Effector memory CD8-positive, alpha-beta T cell (primary cell): ENCODE data around the gene ZDHHC7.

ENCODE experiments used
- ATAC-seq: fragments of 150-1000 bp; cut with Tn5 transposase; replicated peaks from 2 replicates; pipeline ENCODE4 v1.10.0; 2021; ENCODE audit warnings: mild to moderate bottlenecking, moderate library complexity
- DNase-seq, 3 experiments: peaks; one replicate each; pipeline ENCODE4 v3.0.0; 2021
- H3K27ac Mint-ChIP-seq, 2 donors: one replicate each; pipeline ENCODE4 v1.8.0; 2022; ENCODE audit warnings: mild to moderate bottlenecking in 2 of 2, mixed read lengths in 2 of 2, moderate library complexity in 2 of 2
- H3K27me3 Mint-ChIP-seq, 2 donors: one replicate each; pipeline ENCODE4 v1.8.0; 2022; ENCODE audit warnings: mixed read lengths in 2 of 2
- H3K36me3 Mint-ChIP-seq: one replicate; pipeline ENCODE4 v1.8.0; 2022; ENCODE audit warnings: mild to moderate bottlenecking, moderate library complexity, mixed read lengths; ENCODE audit not compliant: insufficient read depth
- H3K4me1 Mint-ChIP-seq, 2 donors: one replicate each; pipeline ENCODE4 v1.8.0; 2022; ENCODE audit warnings: low read depth in 2 of 2, mixed read lengths in 2 of 2
- H3K4me3 Mint-ChIP-seq, 2 donors: one replicate each; pipeline ENCODE4 v1.8.0; 2022; ENCODE audit warnings: mild to moderate bottlenecking in 2 of 2, mixed read lengths in 2 of 2, moderate library complexity in 2 of 2
- H3K9me3 Mint-ChIP-seq, 2 donors: one replicate each; pipeline ENCODE4 v1.8.0; 2022; ENCODE audit warnings: mixed read lengths in 2 of 2

Gene ZDHHC7

DNA sequence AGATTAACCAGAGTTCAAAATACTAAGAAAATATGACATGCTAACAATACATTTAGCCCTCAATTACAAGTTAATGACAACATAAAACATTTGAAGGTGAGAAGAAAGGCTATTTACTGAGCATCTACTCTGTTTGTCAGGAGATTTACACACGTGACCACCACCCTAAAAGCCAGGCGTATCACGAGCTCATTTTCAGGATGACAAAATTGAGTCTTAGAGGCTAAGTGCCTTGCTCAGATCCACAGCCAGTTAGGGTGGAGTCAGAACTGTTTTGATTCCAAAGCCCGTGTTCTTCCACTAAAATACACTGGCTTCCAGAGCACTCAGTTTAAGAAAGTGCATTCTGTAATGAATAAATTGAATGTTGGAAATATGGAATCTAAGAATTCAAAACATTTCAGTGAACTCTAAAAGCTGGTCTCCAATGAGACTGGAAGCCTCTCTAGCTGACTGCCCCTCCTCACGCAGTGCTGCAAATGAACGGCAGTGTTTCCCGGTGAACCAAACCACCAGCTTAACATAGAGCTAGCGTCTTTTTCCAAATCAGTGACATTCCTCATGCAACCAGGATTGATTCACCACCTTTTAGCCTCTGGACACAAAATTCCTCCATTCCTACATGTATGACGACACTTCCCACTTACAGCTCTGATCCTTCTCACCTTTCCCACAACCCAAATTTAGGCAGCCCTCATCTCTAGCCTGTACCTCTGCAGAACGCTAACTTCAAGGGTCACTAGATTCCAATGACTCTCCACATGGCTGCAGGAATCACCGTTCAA lies 5.9 kb downstream of the ZDHHC7 start:
- H3K27ac Mint-ChIP-seq = no peak overlapping the region
- H3K4me3 Mint-ChIP-seq = no peak overlapping the region
- H3K4me1 Mint-ChIP-seq = peaks cover 52 to 60% of the 10 kb centered on the region in 2 donors
- peaks cover 13% of the 10 kb centered on the region for H3K36me3 Mint-ChIP-seq
- ATAC-seq (no peak), DNase-seq (no peak)
- no peaks in the 10 kb centered on the region for H3K9me3 Mint-ChIP-seq
- H3K27me3 Mint-ChIP-seq = no peaks in the 10 kb centered on the region

DNA sequence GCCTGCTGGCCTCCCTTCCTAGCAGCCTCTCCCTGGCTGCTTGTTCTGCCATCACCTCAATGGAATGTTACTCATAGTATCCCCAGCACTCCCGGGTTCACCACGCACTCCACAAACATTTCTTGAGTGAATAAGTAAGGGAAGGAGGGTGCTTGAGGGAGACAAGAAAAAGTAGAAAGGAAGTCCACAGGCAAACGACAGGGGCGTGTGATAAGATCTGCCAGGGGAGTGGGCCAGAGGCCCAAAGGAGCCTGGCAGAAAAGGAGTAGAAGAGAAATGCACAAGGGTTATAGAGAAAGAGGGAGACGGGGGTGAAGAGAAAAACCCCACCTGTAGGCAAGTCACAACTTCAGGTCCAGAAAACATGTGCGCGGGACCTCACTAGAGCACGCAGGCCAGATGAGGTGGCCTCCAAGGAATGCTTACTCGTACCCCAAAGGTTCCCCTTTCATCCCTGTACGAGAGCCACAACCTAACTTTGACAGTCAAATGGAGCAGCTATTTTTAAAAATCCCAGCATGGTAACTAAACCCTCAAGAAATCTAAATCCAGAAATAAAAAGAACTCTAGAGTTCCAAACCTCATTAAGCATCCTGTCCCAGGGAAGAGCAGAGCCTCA lies 6.6 kb downstream of the ZDHHC7 start:
- Mint-ChIP-seq H3K4me1 (peaks cover 47 to 53% of the 10 kb centered on the region in 2 donors), H3K27me3 (no peaks in the 10 kb centered on the region), H3K36me3 (peaks cover 5% of the 10 kb centered on the region), H3K9me3 (no peaks in the 10 kb centered on the region), H3K27ac (peak overlapping the region; percentile 5 to 64), H3K4me3 (peak overlapping the region in 1 of 2 donors; percentile 21)
- no peak for ATAC-seq
- no peak for DNase-seq

DNA sequence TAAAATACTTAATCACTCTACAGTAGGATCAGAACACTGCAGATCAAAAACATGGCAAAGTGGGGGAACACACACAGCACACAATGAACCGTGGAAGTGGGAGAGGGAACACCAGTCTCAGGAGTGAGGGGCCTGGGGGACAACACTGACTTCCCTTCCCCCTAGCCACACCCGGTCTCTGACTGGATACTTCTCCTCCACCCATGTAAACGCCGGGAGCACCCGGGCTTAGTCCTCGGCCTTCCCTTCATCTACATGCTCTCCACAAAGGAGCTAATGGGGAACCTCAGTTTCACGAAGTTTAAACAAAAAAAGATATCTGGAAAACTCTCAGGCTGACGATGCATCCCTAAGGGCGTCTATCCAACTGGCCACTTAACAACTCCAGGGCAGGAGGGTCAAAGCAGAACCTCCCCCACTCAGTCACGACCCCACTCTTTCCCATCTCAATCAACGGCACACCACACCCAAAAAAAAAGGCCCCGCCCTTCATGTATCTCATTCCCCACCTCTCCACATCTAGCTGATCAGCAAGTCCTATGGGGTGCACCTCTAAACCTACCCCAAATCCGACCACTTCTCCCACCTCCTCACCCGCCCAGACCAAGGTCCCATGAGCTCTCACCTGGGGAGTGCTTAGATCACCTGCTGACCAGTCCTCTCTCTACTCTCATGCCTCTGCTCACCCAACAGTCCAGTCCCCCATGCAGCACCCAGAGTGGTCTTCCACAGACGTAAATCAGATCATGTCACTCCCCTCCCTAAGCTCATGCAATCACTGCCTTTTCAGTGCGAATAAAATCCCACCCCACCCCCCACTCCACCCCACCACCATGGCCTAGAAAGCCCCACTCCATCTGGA lies 7.4 kb downstream of the ZDHHC7 start:
- Mint-ChIP-seq H3K9me3 (no peaks in the 10 kb centered on the region), H3K27ac (peak overlapping the region; percentile 5 to 64), H3K27me3 (no peaks in the 10 kb centered on the region), H3K36me3 (peaks cover 9% of the 10 kb centered on the region), H3K4me3 (no peak overlapping the region), H3K4me1 (peaks cover 50 to 56% of the 10 kb centered on the region in 2 donors)
- DNase-seq (no peak), ATAC-seq (no peak)

DNA sequence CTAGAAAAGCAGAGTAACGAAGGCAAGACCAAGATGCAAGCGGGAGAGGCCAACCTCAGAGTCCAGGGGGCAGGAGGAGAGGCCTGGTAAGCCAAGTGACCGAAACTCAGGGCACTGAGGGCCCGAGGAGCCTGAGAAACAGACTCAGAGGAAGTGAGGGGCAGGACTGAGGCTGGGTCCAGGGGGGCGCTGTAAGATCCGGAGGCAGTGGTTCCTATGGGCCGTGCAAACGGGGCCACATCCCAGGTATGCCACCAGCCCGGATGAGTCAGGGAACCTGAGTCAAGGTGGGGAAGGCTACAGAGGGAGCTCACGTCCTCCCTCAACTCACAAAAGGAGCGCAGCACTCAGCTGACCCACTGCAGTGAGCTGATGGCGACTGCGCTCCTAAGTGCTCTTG lies 8.3 kb downstream of the ZDHHC7 start:
- Mint-ChIP-seq H3K9me3 (no peaks in the 10 kb centered on the region), H3K27me3 (no peaks in the 10 kb centered on the region), H3K4me3 (peak overlapping the region; percentile 23 to 45), H3K4me1 (peaks cover 50 to 63% of the 10 kb centered on the region in 2 donors), H3K27ac (peak overlapping the region; percentile 64 to 70), H3K36me3 (peaks cover 14% of the 10 kb centered on the region)
- DNase-seq (no peak), ATAC-seq (no peak)

DNA sequence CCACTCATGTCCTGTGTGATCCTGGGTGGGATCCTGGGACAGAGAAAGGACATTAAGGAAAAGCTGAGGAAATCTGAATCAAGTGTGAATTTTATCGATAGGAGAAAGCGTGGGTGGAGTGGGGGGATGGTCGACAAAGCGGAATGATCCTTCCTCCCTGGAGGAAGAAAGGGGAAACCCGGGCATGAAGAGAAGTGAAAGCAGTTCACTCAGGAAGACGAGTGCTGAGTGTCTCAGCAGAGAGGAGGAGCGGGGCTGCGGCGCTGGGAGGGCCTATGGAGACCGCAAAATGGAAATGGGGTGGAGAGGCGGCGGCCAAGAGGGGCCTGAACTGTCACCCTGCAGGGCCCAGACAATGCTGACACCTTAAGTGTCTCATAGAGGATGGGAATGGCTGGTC lies 8.7 kb downstream of the ZDHHC7 start:
- H3K4me1 Mint-ChIP-seq = peaks cover 48 to 61% of the 10 kb centered on the region in 2 donors
- peak overlapping the region; percentile 23 to 45 for H3K4me3 Mint-ChIP-seq
- H3K27ac Mint-ChIP-seq = peak overlapping the region; percentile 64 to 70
- no peak for DNase-seq
- H3K36me3 Mint-ChIP-seq = peaks cover 16% of the 10 kb centered on the region
- H3K27me3 Mint-ChIP-seq = no peaks in the 10 kb centered on the region
- no peaks in the 10 kb centered on the region for H3K9me3 Mint-ChIP-seq
- peak; percentile 56 for ATAC-seq

DNA sequence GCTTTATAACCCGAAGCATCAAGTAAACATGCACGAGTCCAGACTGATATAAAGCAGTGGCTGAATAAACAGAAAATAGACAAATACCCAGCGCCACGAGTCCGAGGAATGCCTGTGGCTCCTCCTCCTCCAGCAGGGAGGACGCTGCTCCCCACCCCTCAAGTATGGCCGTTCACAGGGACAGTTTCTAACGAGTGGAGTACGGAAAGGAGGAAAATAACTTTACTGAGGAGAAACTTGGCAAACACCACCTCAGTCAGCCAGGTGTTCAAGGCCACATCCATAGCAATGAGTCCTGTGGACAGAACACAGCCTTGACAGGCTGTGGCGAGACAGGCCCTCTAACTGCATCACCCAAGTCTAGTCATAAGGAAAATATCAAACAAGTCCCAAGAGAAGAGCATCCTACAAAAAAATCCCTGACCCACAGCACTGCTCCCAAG lies 9.2 kb downstream of the ZDHHC7 start:
- H3K27ac Mint-ChIP-seq = peak overlapping the region; percentile 64 to 70
- H3K9me3 Mint-ChIP-seq = no peaks in the 10 kb centered on the region
- peaks cover 43 to 56% of the 10 kb centered on the region in 2 donors for H3K4me1 Mint-ChIP-seq
- H3K27me3 Mint-ChIP-seq = no peaks in the 10 kb centered on the region
- DNase-seq = no peak
- peak overlapping the region; percentile 15 to 23 for H3K4me3 Mint-ChIP-seq
- ATAC-seq = no peak
- H3K36me3 Mint-ChIP-seq = peaks cover 17% of the 10 kb centered on the region

DNA sequence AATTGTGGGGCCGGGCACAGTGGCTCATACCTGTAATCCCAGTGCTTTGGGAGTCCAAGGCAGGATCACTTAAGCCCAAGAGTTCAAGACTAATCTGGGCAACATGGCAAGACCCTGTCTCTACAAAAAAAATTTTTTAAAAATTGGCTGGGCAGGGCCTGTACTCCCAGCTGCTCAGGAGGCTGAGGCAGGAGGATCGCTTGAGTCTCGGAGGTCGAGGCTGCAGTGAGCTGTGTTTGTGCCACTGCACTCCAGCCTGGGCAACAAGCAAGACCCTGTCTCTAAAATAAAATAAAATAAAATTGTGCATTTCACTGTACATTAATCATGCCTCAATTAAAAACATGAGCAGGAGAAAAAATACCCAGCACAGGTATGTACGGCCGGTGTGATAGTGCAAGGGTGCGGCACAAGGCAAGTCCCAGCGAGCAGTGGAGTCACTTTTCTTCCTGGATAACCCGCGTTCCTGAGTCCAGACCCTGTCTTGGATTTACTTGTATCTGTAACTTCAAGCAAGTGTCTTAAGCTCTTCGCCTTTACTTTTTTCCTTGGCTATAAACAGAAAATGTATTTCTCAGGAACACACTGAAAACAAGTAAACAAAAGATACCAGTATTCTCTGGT lies 11.4 kb downstream of the ZDHHC7 start:
- DNase-seq = no peak
- ATAC-seq = no peak

DNA sequence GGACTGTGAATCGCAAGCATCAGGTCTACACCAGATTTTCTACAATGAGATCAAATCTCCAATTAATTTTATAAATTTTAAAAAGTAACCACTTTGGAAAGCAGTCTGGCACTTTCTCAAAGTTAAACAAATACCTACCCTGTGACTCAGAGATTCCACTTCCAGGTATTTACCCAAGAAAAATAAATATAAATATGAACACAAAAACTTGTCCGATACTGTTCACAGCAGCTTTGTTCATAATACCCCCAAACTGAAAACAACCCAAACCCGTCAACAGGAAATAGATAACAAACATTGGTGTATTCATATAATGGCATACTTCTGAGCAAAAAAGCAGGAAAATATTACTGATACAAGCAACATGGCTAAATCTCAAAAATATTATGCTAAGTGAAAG lies 12.1 kb downstream of the ZDHHC7 start:
- ATAC-seq (no peak), DNase-seq (no peak)
- Mint-ChIP-seq H3K9me3 (no peaks in the 10 kb centered on the region), H3K4me1 (peaks cover 38 to 49% of the 10 kb centered on the region in 2 donors), H3K4me3 (no peak overlapping the region), H3K27ac (no peak overlapping the region), H3K27me3 (no peaks in the 10 kb centered on the region), H3K36me3 (peaks cover 35% of the 10 kb centered on the region)

More for the DNA sequence above, 11.4 kb downstream of the ZDHHC7 start:
- peaks cover 27% of the 10 kb centered on the region for H3K36me3 Mint-ChIP-seq
- no peaks in the 10 kb centered on the region for H3K9me3 Mint-ChIP-seq
- no peak overlapping the region for H3K27ac Mint-ChIP-seq
- H3K4me3 Mint-ChIP-seq = no peak overlapping the region
- peaks cover 41 to 57% of the 10 kb centered on the region in 2 donors for H3K4me1 Mint-ChIP-seq
- H3K27me3 Mint-ChIP-seq = no peaks in the 10 kb centered on the region

DNA sequence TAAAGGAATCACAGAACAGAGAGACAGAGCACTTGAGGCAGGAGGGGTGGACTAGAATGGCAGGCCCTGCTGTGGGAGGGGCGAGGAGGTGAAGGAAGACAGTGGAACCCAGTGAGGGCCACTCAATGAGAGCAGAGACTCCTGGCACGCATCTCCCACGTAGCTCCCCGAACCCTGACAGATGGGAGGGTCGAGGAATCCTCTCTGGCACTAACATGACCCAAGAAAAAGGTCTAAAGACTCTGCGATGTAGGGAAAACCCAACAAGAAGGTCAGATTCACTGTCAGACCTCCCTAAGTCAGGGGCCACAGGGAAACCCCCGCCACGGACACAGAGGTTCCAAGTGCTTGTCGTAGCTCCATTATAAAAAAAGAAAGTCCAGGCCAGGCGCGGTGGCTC lies 15.0 kb downstream of the ZDHHC7 start:
- H3K27ac Mint-ChIP-seq = peak overlapping the region; percentile 41 to 86
- no peaks in the 10 kb centered on the region for H3K9me3 Mint-ChIP-seq
- no peak for DNase-seq
- H3K4me1 Mint-ChIP-seq = peaks cover 19 to 24% of the 10 kb centered on the region in 2 donors
- H3K4me3 Mint-ChIP-seq = peak overlapping the region in 1 of 2 donors; percentile 22
- H3K36me3 Mint-ChIP-seq = peaks cover 45% of the 10 kb centered on the region
- no peak for ATAC-seq
- no peaks in the 10 kb centered on the region for H3K27me3 Mint-ChIP-seq

DNA sequence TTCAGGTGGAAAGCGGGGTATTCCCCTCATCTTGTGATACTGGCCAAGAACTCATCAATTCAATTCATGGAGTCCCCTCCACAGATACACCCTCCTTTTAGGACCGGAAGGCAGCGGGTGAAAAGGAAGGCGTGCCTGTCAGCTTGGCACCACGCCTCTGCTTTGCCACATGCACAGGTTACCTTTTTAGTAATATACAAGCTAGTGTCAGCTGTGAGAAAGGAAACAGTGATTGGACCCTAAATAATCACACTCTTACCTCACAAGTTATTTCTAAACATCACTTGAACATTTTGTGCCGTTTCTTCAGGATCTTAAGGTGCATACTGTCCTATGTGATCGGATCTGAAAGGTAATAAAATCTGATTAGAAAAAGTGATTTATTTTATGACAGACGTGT lies 15.7 kb downstream of the ZDHHC7 start:
- H3K4me1 Mint-ChIP-seq = peaks cover 17 to 24% of the 10 kb centered on the region in 2 donors
- no peaks in the 10 kb centered on the region for H3K9me3 Mint-ChIP-seq
- DNase-seq = peak in 2 of 3 experiments; percentile 10 to 29
- peak overlapping the region in 1 of 2 donors; percentile 86 for H3K27ac Mint-ChIP-seq
- H3K36me3 Mint-ChIP-seq = peaks cover 51% of the 10 kb centered on the region
- peak; percentile 88 for ATAC-seq
- H3K4me3 Mint-ChIP-seq = no peak overlapping the region
- H3K27me3 Mint-ChIP-seq = no peaks in the 10 kb centered on the region

DNA sequence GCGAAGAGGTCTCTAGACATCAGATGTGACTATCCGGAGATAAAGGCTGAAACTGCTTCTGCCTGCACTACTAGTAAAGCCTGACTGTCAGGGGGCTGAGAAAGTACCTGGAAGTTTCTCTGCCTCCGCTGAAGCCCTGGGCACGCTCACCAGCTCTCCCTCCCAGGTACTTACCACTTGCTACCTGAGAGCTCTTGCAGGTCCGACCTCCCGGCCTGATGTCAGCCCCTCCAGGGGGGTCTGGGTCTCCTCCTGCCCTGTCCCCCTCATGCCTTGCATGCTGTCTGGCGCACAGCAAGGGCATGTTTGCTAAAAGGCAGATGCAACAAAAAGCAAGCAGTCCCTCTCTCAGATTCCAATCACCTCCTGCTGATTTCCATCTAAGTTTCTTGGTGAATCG lies 17.4 kb downstream of the ZDHHC7 start:
- peak overlapping the region in 1 of 2 donors; percentile 9 for H3K27ac Mint-ChIP-seq
- no peak overlapping the region for H3K4me3 Mint-ChIP-seq
- ATAC-seq (no peak), DNase-seq (no peak)
- H3K27me3 Mint-ChIP-seq = no peaks in the 10 kb centered on the region
- peaks cover 11 to 20% of the 10 kb centered on the region in 2 donors for H3K4me1 Mint-ChIP-seq
- H3K9me3 Mint-ChIP-seq = no peaks in the 10 kb centered on the region
- peaks cover 61% of the 10 kb centered on the region for H3K36me3 Mint-ChIP-seq

DNA sequence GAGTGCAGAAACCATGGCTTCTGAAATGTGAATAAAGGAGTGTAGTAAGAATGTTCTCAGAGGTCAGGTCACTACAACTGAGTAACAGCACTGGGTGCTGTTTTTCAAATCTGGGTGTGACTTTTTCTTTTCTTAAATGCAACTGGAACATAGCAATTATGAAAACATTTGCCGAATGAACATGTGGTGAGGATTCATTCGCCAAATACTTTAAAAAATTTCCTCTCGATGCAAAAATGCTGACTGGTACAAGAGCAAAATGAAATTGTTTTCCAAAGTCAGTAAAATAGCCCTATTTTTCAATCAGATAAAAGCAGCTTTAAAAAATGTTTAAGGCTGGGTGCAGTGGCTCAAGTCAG lies 18.6 kb downstream of the ZDHHC7 start:
- no peak overlapping the region for H3K27ac Mint-ChIP-seq
- no peak for DNase-seq
- H3K4me3 Mint-ChIP-seq = no peak overlapping the region
- H3K36me3 Mint-ChIP-seq = peaks cover 68% of the 10 kb centered on the region
- H3K9me3 Mint-ChIP-seq = no peaks in the 10 kb centered on the region
- no peaks in the 10 kb centered on the region for H3K27me3 Mint-ChIP-seq
- peaks cover 11 to 15% of the 10 kb centered on the region in 2 donors for H3K4me1 Mint-ChIP-seq
- no peak for ATAC-seq

DNA sequence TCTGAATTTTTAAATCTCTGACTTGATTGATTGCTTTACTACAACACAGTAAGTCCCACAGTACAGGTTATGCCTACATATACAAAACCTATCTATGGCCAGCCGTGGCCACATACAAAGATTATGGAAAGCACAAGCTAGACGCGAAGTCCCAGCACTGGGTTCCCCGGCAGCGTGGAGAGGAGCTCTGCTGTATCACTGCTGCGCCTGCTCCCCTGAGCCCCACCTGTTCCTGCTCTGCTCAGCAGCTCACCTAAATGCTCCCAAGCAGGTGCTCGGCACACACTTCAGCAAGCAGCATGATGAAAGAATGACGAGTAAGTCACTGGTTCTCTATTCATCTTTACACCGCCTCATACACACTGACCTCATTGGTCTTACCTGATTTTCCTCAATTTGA lies 20.6 kb downstream of the ZDHHC7 start:
- DNase-seq (no peak), ATAC-seq (no peak)
- H3K27me3 Mint-ChIP-seq = no peaks in the 10 kb centered on the region
- H3K9me3 Mint-ChIP-seq = no peaks in the 10 kb centered on the region
- peaks cover 72% of the 10 kb centered on the region for H3K36me3 Mint-ChIP-seq
- no peak overlapping the region for H3K4me3 Mint-ChIP-seq
- peaks cover 5 to 16% of the 10 kb centered on the region in 2 donors for H3K4me1 Mint-ChIP-seq
- H3K27ac Mint-ChIP-seq = no peak overlapping the region
